Heart left ventricle (tissue), 16 donors: ENCODE data around the gene SARS1. TPM values are rescaled to one million over a fixed set of nuclear protein-coding genes. Genes with fewer than 3 reads are reported as not detected.

Source experiments
- ATAC-seq, 4 donors: fragments of 200-7000 bp; cut with Tn5 transposase; one replicate each; pipeline ENCODE4 v1.9.1; 2020 to 2022; ENCODE audit warnings: moderate library complexity in 4 of 4, mild to moderate bottlenecking in 3 of 4, moderate number of reproducible peaks in 1 of 4
- DNase-seq, 5 donors: peaks; one replicate each; pipeline ENCODE4 v3.0.0-alpha.2; 2020
- H3K27ac ChIP-seq, 12 donors: fragments of 200-600 bp; sonication (generic) in 4 of 12; one replicate each; pipeline versions ENCODE4 v1.5.0 to v1.8.0; 2016 to 2022; ENCODE audit warnings: mild to moderate bottlenecking in 2 of 12
- H3K27me3 ChIP-seq, 9 donors: fragments of 200-600 bp; sonication (generic) in 2 of 9; one replicate each; pipeline versions ENCODE4 v1.5.1 to v1.8.0; 2016 to 2022; ENCODE audit warnings: mild to moderate bottlenecking in 3 of 9
- H3K36me3 ChIP-seq, 9 donors: fragments of 200-600 bp; sonication (generic) in 2 of 9; one replicate each; pipeline versions ENCODE4 v1.5.0 to v1.8.0; 2018 to 2022; ENCODE audit warnings: mild to moderate bottlenecking in 2 of 9
- H3K4me1 ChIP-seq, 12 donors: fragments of 200-600 bp; sonication (generic) in 4 of 12; one replicate each; pipeline versions ENCODE4 v1.5.0 to v1.8.0; 2016 to 2022; ENCODE audit warnings: mild to moderate bottlenecking in 3 of 12
- H3K4me3 ChIP-seq, 12 donors: fragments of 200-600 bp; sonication (generic) in 4 of 12; one replicate each; pipeline versions ENCODE4 v1.5.0 to v1.8.0; 2017 to 2022; ENCODE audit warnings: mild to moderate bottlenecking in 9 of 12, moderate library complexity in 4 of 12
- H3K9me3 ChIP-seq, 12 donors: fragments of 200-600 bp; sonication (generic) in 4 of 12; one replicate each; pipeline versions ENCODE4 v1.5.0 to v1.8.0; 2016 to 2022; ENCODE audit warnings: mild to moderate bottlenecking in 1 of 12
- CTCF ChIP-seq, 12 donors: fragments of 200-600 bp; sonication (generic) in 4 of 12; IDR thresholded peaks; one replicate each; pipeline versions ENCODE4 v1.5.0 to v1.8.0; 2018 to 2022; ENCODE audit warnings: antibody characterized with exemption in 12 of 12, mild to moderate bottlenecking in 5 of 12
- POLR2A ChIP-seq, 2 donors: fragments of 450-650 bp; IDR thresholded peaks; one replicate each; pipeline ENCODE4 v1.6.1; 2017; ENCODE audit warnings: antibody characterized with exemption in 2 of 2, mild to moderate bottlenecking in 2 of 2, moderate library complexity in 2 of 2
- WGBS, 4 donors: extraction: QIAGEN DNeasy Blood & Tissue Kit in 2 of 4; methylation state at CpG; one replicate each; pipeline versions ENCODE4 v1.1.5 to v1.1.7; 2013 to 2018; 5-methylcytosine and 5-hydroxymethylcytosine counted together
- intact Hi-C, 10 donors: fragments of 100-400 bp; cut with DNase I; formaldehyde crosslinking; loops; one replicate each; pipeline versions ENCODE4 v1.11.1 to v1.14.2; 2022
- polyA plus RNA-seq, 2 donors: library from polyadenylated mRNA; stranded (reverse); fragments of 200-250 nt; gene quantifications; one replicate each; pipeline ENCODE4 v1.2.3, GENCODE V29; 2013
- total RNA-seq, 9 donors: library from RNA; depleted of rRNA in 2 of 9; stranded (reverse); fragments of >200 nt in 2 of 9; fragmentation: NEBNext Ultra II Directional in 3 of 9; extraction: Animal tissue kit (Norgen Biotek cat#: 25700) in 3 of 9; gene quantifications; one replicate each; pipeline versions ENCODE4 v1.1.0 to v1.2.4, GENCODE V29; 2016 to 2023
- donor health status: ischemic (EF 13 %, LVEDD 7.1; RV severe dilation, severe dysfunction).
- donor health status: healthy with polysubstance abuse.
- donor health status: DM: no; HTN: yes; CAD: no.
- donor health status: DM: no; HTN: no; CAD: no.
- donor health status: ischemic (EF 25% LVEDD 6.9; RV normal size, moderate dysfunction).
- donor health status: ischemic (EF 25% LVEDD 5.7; RV mildly dilated, moderate dysfunction).
- donor health status: healthy.
- donor health status: DM: yes; HTN: yes; CAD: no.
- donor health status: ischemic (EF 35%, LVEDD 5.7; RV mildly dilated, moderate dysfunction).
- donor health status: nonischemic (EF 11% LVEDD 7.7; RV severe dilation, severe dysfunction).
- donor health status: DM: yes; HTN: yes; CAD: no.
- donor health status: PGD.
- donor health status: ischemic (EF 29% LVEDD 5.4; RV normal size, mild dysfunction).
- donor health status: nonischemic (EF 23%, LVEDD 6.1; RV moderate dilation, normal function).

SARS1 gene
- total and polyA plus RNA-seq, 11 donors, result 41.1 to 179 (median 102) TPM

GRCh38 chr1:109263597-109264378, 50.1 kb downstream of the SARS1 start:
- H3K9me3 ChIP-seq, result no peaks in the 10 kb centered on the region
- no peaks in the 10 kb centered on the region for H3K27me3 ChIP-seq
- DNase-seq (peak; percentile 75 to 89 (median 83)), ATAC-seq (peak; percentile 80 to 88 (median 87))
- TF ChIP-seq POLR2A (IDR thresholded peaks at IDR 0.05) (no peak), CTCF (IDR thresholded peaks at IDR 0.05) (peak; percentile 81 to 95 (median 88))
- WGBS, 4 donors, result 52 to 65% (median 56%) methylated on average over 17 to 29 of the region's 29 CpGs
- no peak overlapping the region for H3K4me3 ChIP-seq
- H3K4me1 ChIP-seq, result peaks cover 0 to 9% (median 0%) of the 10 kb centered on the region in 12 donors
- H3K27ac ChIP-seq, result no peak overlapping the region
- H3K36me3 ChIP-seq, result no peaks in the 10 kb centered on the region
- intact Hi-C loops, result loop anchor here (1.0 to 10.0 kb wide), 8 partner anchors 134 to 271 kb away; partner anchors contain the start of genes SORT1 (in 2 of the 10) and GPR61 (in 1 of the 10)

DNA sequence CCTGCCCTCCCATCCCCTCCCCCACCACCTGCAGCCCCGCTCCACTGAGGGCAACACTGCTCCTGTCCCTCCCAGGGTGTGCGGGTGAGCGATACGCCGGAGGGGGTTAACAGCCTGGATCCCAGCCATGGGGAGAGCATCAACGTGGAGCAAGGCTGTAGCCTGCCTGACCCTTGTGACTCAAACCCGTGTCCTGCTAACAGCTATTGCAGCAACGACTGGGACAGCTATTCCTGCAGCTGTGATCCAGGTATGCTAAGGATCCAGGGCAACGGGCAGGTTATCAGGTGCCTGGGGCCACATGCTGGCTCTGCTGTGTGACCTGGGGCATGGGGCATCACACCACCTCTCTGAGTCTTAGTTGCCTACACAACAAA, 50.6 kb downstream of the SARS1 start:
- Histone ChIP-seq H3K4me1 (peaks cover 0 to 9% (median 0%) of the 10 kb centered on the region in 12 donors), H3K27ac (no peak overlapping the region), H3K27me3 (no peaks in the 10 kb centered on the region), H3K9me3 (no peaks in the 10 kb centered on the region), H3K4me3 (no peak overlapping the region), H3K36me3 (no peaks in the 10 kb centered on the region)
- peak in 1 of 5 donors; percentile 21 for DNase-seq
- 77 to 85% (median 81%) methylated on average over 3 to 9 of the region's 9 CpGs for WGBS, 4 donors
- intact Hi-C loops, result loop anchor here in 7 of 10 donors (5.0 to 10.0 kb wide), 4 partner anchors 133 to 270 kb away; partner anchors contain the start of genes SORT1 (in 2 of the 7) and GPR61 (in 1 of the 7)
- TF ChIP-seq POLR2A (IDR thresholded peaks at IDR 0.05) (no peak), CTCF (IDR thresholded peaks at IDR 0.05) (no peak)
- no peak for ATAC-seq

DNA sequence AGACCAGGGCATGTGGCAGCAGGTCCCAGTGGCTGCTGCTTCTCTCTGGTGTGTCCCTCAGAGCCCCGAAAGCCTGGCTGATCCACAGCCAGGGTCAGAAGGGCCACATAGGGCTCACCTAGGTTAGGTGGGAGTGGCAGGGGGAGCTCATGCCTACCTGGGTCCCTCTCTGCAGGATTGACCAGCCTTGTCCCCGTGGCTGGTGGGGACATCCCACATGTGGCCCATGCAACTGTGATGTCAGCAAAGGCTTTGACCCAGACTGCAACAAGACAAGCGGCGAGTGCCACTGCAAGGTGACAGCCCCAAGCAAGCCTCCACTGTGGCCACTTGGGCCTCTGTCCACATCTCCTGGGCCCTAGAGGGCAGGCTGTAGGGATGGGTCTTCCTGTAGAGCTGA, 51.3 kb downstream of the SARS1 start:
- 89 to 96% (median 95%) methylated on average over 3 to 4 of the region's 4 CpGs for WGBS, 4 donors
- H3K36me3 ChIP-seq, result no peaks in the 10 kb centered on the region
- DNase-seq (peak in 1 of 5 donors; percentile 14), ATAC-seq (no peak)
- no peaks in the 10 kb centered on the region for H3K9me3 ChIP-seq
- no peaks in the 10 kb centered on the region for H3K27me3 ChIP-seq
- peaks cover 0 to 9% (median 0%) of the 10 kb centered on the region in 12 donors for H3K4me1 ChIP-seq
- intact Hi-C loops, result loop anchor here in 1 of 10 donors (10.0 kb wide), 1 partner anchor 270 kb away; the partner anchor contains the start of gene GPR61
- no peak overlapping the region for H3K4me3 ChIP-seq
- TF ChIP-seq CTCF (IDR thresholded peaks at IDR 0.05) (no peak), POLR2A (IDR thresholded peaks at IDR 0.05) (no peak)
- no peak overlapping the region for H3K27ac ChIP-seq

DNA sequence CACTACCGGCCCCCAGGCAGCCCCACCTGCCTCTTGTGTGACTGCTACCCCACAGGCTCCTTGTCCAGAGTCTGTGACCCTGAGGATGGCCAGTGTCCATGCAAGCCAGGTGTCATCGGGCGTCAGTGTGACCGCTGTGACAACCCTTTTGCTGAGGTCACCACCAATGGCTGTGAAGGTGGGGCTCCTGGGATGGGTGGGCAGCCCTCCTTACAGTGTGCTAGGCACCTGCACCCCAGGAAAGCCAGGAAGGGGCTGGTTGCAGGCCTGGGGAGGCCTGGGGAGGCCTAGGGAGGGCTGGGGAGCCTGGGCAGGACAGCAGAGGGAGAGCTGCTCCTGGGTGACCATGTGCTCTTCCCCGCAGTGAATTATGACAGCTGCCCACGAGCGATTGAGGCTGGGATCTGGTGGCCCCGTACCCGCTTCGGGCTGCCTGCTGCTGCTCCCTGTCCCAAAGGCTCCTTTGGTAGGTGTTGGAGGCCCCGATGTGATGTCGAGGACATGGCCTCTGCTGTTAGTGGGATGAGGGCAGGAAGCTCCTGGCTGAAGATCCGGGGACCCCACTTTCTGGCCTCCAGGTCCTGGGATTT, 52.1 kb downstream of the SARS1 start:
- H3K4me3 ChIP-seq, result no peak overlapping the region
- H3K27me3 ChIP-seq, result no peaks in the 10 kb centered on the region
- WGBS, 4 donors, result 90 to 98% (median 94%) methylated on average over 13 of the region's 13 CpGs
- peak in 1 of 5 donors; percentile 20 for DNase-seq
- TF ChIP-seq POLR2A (IDR thresholded peaks at IDR 0.05), result no peak
- no peaks in the 10 kb centered on the region for H3K36me3 ChIP-seq
- H3K9me3 ChIP-seq, result no peaks in the 10 kb centered on the region
- H3K27ac ChIP-seq, result no peak overlapping the region
- intact Hi-C loops, result loop anchor here in 1 of 10 donors (10.0 kb wide), 1 partner anchor 269 kb away; the partner anchor contains the start of gene GPR61
- peaks cover 0 to 9% (median 0%) of the 10 kb centered on the region in 12 donors for H3K4me1 ChIP-seq
- no peak for ATAC-seq
